ENCODE measurements around the gene TENT5C. TPM values are rescaled to one million over a fixed set of nuclear protein-coding genes. Genes with fewer than 3 reads are reported as not detected.

Gene TENT5C
- total and polyA plus RNA-seq, 4 donors, result 1.0 to 17.7 (median 4.1) TPM

GRCh38 chr1:117654493-117655219, 48.8 kb downstream of the TENT5C start:
- no peak for ATAC-seq (ENCODE audit: low FRiP score)
- no peaks in the 10 kb centered on the region for H3K27me3 ChIP-seq (ENCODE audit: control insufficient read depth in 1 of 2, insufficient read depth in 2 of 2, low read length in 1 of 2)
- 81 to 84% methylated on average over 6 of the region's 6 CpGs for WGBS, 2 donors
- intact Hi-C loops (cut with DNase I), result loop anchor here in 1 of 2 donors (5.0 kb wide), 1 partner anchor 42 kb away; no protein-coding TSS in a partner anchor
- H3K36me3 ChIP-seq (ENCODE audit: control insufficient read depth in 1 of 2, insufficient read depth in 2 of 2, low read length in 1 of 2), result no peaks in the 10 kb centered on the region
- H3K9me3 ChIP-seq (ENCODE audit: control insufficient read depth, low read length), result no peaks in the 10 kb centered on the region
- no peaks in the 10 kb centered on the region for H3K4me1 ChIP-seq (ENCODE audit: control insufficient read depth in 1 of 2, insufficient read depth in 2 of 2, low read length in 2 of 2)
- H3K4me3 ChIP-seq (ENCODE audit: low read length in 2 of 2), result no peak overlapping the region
- DNase-seq, result no peak
- no peak overlapping the region for H3K27ac ChIP-seq (ENCODE audit: low read depth in 1 of 2, low read length in 2 of 2)

GRCh38 chr1:117655220-117655577, 49.4 kb downstream of the TENT5C start:
- H3K4me1 ChIP-seq (ENCODE audit: control insufficient read depth in 1 of 2, insufficient read depth in 2 of 2, low read length in 2 of 2), result no peaks in the 10 kb centered on the region
- intact Hi-C loops (cut with DNase I), result loop anchor here in 1 of 2 donors (5.0 kb wide), 1 partner anchor 43 kb away; no protein-coding TSS in a partner anchor
- H3K36me3 ChIP-seq (ENCODE audit: control insufficient read depth in 1 of 2, insufficient read depth in 2 of 2, low read length in 1 of 2), result no peaks in the 10 kb centered on the region
- ATAC-seq (ENCODE audit: low FRiP score) (no peak), DNase-seq (no peak)
- H3K4me3 ChIP-seq (ENCODE audit: low read length in 2 of 2), result no peak overlapping the region
- WGBS, 2 donors, result 76 to 77% methylated on average over 12 of the region's 12 CpGs
- no peak overlapping the region for H3K27ac ChIP-seq (ENCODE audit: low read depth in 1 of 2, low read length in 2 of 2)
- H3K27me3 ChIP-seq (ENCODE audit: control insufficient read depth in 1 of 2, insufficient read depth in 2 of 2, low read length in 1 of 2), result no peaks in the 10 kb centered on the region
- H3K9me3 ChIP-seq (ENCODE audit: control insufficient read depth, low read length), result no peaks in the 10 kb centered on the region

- ATAC-seq (ENCODE audit: low FRiP score) (no peak), DNase-seq (no peak)
- H3K9me3 ChIP-seq (ENCODE audit: control insufficient read depth, low read length), result no peaks in the 10 kb centered on the region
- H3K36me3 ChIP-seq (ENCODE audit: control insufficient read depth in 1 of 2, insufficient read depth in 2 of 2, low read length in 1 of 2), result no peaks in the 10 kb centered on the region
- no peak overlapping the region for H3K27ac ChIP-seq (ENCODE audit: low read depth in 1 of 2, low read length in 2 of 2)
- intact Hi-C loops (cut with DNase I), result loop anchor here in 1 of 2 donors (5.0 kb wide), 1 partner anchor 44 kb away; no protein-coding TSS in a partner anchor
- H3K4me1 ChIP-seq (ENCODE audit: control insufficient read depth in 1 of 2, insufficient read depth in 2 of 2, low read length in 2 of 2), result no peaks in the 10 kb centered on the region
- no peaks in the 10 kb centered on the region for H3K27me3 ChIP-seq (ENCODE audit: control insufficient read depth in 1 of 2, insufficient read depth in 2 of 2, low read length in 1 of 2)
- 91 to 92% methylated on average over 10 of the region's 10 CpGs for WGBS, 2 donors
- no peak overlapping the region for H3K4me3 ChIP-seq (ENCODE audit: low read length in 2 of 2)
Measured at GRCh38 chr1:117656202-117656641, 50.4 kb downstream of the TENT5C start.

DNA sequence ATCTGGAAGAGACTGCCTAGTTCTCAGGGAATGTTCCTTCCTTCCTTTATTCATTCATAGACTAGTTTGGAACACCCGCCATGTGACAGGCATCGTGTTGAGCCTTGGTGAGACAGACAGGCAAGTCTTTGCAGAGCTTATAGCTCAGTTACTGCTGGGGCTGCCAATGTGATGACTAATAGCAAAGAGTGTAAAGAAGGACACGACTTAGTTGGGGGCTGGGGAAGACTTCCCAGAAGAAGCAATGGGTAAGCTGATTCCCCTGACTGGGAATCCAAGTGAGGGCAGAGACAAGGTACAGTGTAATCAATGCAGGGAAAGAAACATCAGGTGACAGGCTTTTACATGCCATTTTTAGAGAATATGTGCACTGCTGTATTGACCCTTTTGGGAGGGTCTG, 51.2 kb downstream of the TENT5C start:
- Histone ChIP-seq H3K27ac (ENCODE audit: low read depth in 1 of 2, low read length in 2 of 2) (no peak overlapping the region), H3K9me3 (ENCODE audit: control insufficient read depth, low read length) (no peaks in the 10 kb centered on the region), H3K4me1 (ENCODE audit: control insufficient read depth in 1 of 2, insufficient read depth in 2 of 2, low read length in 2 of 2) (no peaks in the 10 kb centered on the region), H3K36me3 (ENCODE audit: control insufficient read depth in 1 of 2, insufficient read depth in 2 of 2, low read length in 1 of 2) (no peaks in the 10 kb centered on the region), H3K27me3 (ENCODE audit: control insufficient read depth in 1 of 2, insufficient read depth in 2 of 2, low read length in 1 of 2) (no peaks in the 10 kb centered on the region), H3K4me3 (ENCODE audit: low read length in 2 of 2) (no peak overlapping the region)
- intact Hi-C loops (cut with DNase I), result loop anchor here in 1 of 2 donors (5.0 kb wide), 1 partner anchor 45 kb away; no protein-coding TSS in a partner anchor
- 19 to 26% methylated on average over 3 of the region's 3 CpGs for WGBS, 2 donors
- DNase-seq, result no peak
- no peak for ATAC-seq (ENCODE audit: low FRiP score)

DNA sequence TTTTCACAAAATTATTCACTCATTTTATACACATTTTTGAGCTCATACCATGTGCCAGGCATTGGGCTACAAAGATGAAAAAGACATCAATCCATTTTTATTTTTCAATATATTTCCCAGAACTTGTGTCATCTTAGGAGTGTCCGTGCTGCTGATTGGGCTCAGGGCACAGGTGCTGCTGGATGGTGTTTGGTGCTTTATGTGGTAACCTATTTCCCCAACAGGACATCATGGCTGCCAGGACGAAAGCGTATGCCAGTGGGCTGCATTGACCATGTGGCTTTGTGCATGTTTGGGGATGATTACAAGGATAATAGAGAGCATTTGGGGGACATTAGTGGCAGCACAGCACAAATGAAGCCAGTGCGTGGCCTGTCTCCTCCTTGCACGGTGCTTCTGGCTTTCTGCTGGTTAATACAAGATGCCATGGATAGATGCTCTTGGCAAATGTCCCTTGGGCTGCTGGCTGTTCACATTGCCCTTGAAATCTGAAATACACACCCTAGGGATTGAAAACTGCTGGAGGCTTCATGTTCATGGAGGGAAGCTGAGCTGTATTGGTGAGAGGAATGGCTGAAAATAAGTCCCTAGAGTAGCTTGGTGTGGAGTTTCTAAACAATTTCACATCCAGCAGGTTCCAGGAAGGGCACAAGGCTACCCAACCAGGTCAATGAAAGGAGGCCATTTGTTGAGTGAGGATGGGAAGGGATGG, 52.3 kb downstream of the TENT5C start:
- Histone ChIP-seq H3K4me3 (ENCODE audit: low read length in 2 of 2) (no peak overlapping the region), H3K36me3 (ENCODE audit: control insufficient read depth in 1 of 2, insufficient read depth in 2 of 2, low read length in 1 of 2) (no peaks in the 10 kb centered on the region), H3K4me1 (ENCODE audit: control insufficient read depth in 1 of 2, insufficient read depth in 2 of 2, low read length in 2 of 2) (no peaks in the 10 kb centered on the region), H3K27me3 (ENCODE audit: control insufficient read depth in 1 of 2, insufficient read depth in 2 of 2, low read length in 1 of 2) (no peaks in the 10 kb centered on the region), H3K27ac (ENCODE audit: low read depth in 1 of 2, low read length in 2 of 2) (no peak overlapping the region), H3K9me3 (ENCODE audit: control insufficient read depth, low read length) (no peaks in the 10 kb centered on the region)
- ATAC-seq (ENCODE audit: low FRiP score) (no peak), DNase-seq (no peak)
- intact Hi-C loops (cut with DNase I), result loop anchor here in 1 of 2 donors (5.0 kb wide), 1 partner anchor 46 kb away; no protein-coding TSS in a partner anchor
- 81 to 85% methylated on average over 5 of the region's 5 CpGs for WGBS, 2 donors

- Histone ChIP-seq H3K4me3 (ENCODE audit: low read length in 2 of 2) (no peak overlapping the region), H3K9me3 (ENCODE audit: control insufficient read depth, low read length) (no peaks in the 10 kb centered on the region), H3K27ac (ENCODE audit: low read depth in 1 of 2, low read length in 2 of 2) (no peak overlapping the region), H3K4me1 (ENCODE audit: control insufficient read depth in 1 of 2, insufficient read depth in 2 of 2, low read length in 2 of 2) (no peaks in the 10 kb centered on the region), H3K36me3 (ENCODE audit: control insufficient read depth in 1 of 2, insufficient read depth in 2 of 2, low read length in 1 of 2) (no peaks in the 10 kb centered on the region), H3K27me3 (ENCODE audit: control insufficient read depth in 1 of 2, insufficient read depth in 2 of 2, low read length in 1 of 2) (no peaks in the 10 kb centered on the region)
- DNase-seq (no peak), ATAC-seq (ENCODE audit: low FRiP score) (no peak)
- WGBS, 2 donors, result 94 to 97% methylated on average over 3 of the region's 3 CpGs
- intact Hi-C loops (cut with DNase I), result loop anchor here in 1 of 2 donors (5.0 kb wide), 1 partner anchor 46 kb away; no protein-coding TSS in a partner anchor
Measured at GRCh38 chr1:117658676-117659075, 52.8 kb downstream of the TENT5C start.

- H3K36me3 ChIP-seq (ENCODE audit: control insufficient read depth in 1 of 2, insufficient read depth in 2 of 2, low read length in 1 of 2), result no peaks in the 10 kb centered on the region
- intact Hi-C loops (cut with DNase I), result loop anchor here in 1 of 2 donors (5.0 kb wide), 1 partner anchor 47 kb away; no protein-coding TSS in a partner anchor
- DNase-seq (no peak), ATAC-seq (ENCODE audit: low FRiP score) (no peak)
- 75 to 77% methylated on average over 6 of the region's 6 CpGs for WGBS, 2 donors
- no peaks in the 10 kb centered on the region for H3K9me3 ChIP-seq (ENCODE audit: control insufficient read depth, low read length)
- no peaks in the 10 kb centered on the region for H3K4me1 ChIP-seq (ENCODE audit: control insufficient read depth in 1 of 2, insufficient read depth in 2 of 2, low read length in 2 of 2)
- no peak overlapping the region for H3K27ac ChIP-seq (ENCODE audit: low read depth in 1 of 2, low read length in 2 of 2)
- H3K27me3 ChIP-seq (ENCODE audit: control insufficient read depth in 1 of 2, insufficient read depth in 2 of 2, low read length in 1 of 2), result peaks cover 0 to 1% of the 10 kb centered on the region in 2 donors
- H3K4me3 ChIP-seq (ENCODE audit: low read length in 2 of 2), result no peak overlapping the region
Measured at GRCh38 chr1:117659550-117660270, 53.9 kb downstream of the TENT5C start.

GRCh38 chr1:117660271-117660965, 54.6 kb downstream of the TENT5C start:
- ATAC-seq (ENCODE audit: low FRiP score) (no peak), DNase-seq (no peak)
- 95 to 97% methylated on average over 6 of the region's 6 CpGs for WGBS, 2 donors
- H3K36me3 ChIP-seq (ENCODE audit: control insufficient read depth in 1 of 2, insufficient read depth in 2 of 2, low read length in 1 of 2), result no peaks in the 10 kb centered on the region
- peaks cover 0 to 1% of the 10 kb centered on the region in 2 donors for H3K27me3 ChIP-seq (ENCODE audit: control insufficient read depth in 1 of 2, insufficient read depth in 2 of 2, low read length in 1 of 2)
- no peaks in the 10 kb centered on the region for H3K4me1 ChIP-seq (ENCODE audit: control insufficient read depth in 1 of 2, insufficient read depth in 2 of 2, low read length in 2 of 2)
- no peak overlapping the region for H3K27ac ChIP-seq (ENCODE audit: low read depth in 1 of 2, low read length in 2 of 2)
- intact Hi-C loops (cut with DNase I), result no loop called here
- no peaks in the 10 kb centered on the region for H3K9me3 ChIP-seq (ENCODE audit: control insufficient read depth, low read length)
- no peak overlapping the region for H3K4me3 ChIP-seq (ENCODE audit: low read length in 2 of 2)

Data from aorta (tissue), 5 donors.